C4-2B (cell line): Measurements from ENCODE around the gene PRPF38A.

ENCODE experiments used
- CTCF ChIP-seq: fragments of 450-650 bp; conservative IDR thresholded peaks from 2 replicates; pipeline ENCODE4 v1.5.1; 2017; ENCODE audit warnings: mild to moderate bottlenecking
- ZFX ChIP-seq: fragments of 450-650 bp; IDR thresholded peaks from 2 replicates; pipeline ENCODE4 v1.6.1; 2017

- TF ChIP-seq CTCF, result no peak
- no peak for TF ChIP-seq ZFX
These were observed 17.9 kb upstream of the PRPF38A start for GRCh38 chr1:52386458-52386857.
